GM04503 (cell line): ENCODE measurements around the gene DGKD.

Source experiments
- DNase-seq: peaks from one replicate; pipeline ENCODE4 v3.0.0-alpha.2; 2012; ENCODE audit warnings: low read depth

The DGKD gene

DNA sequence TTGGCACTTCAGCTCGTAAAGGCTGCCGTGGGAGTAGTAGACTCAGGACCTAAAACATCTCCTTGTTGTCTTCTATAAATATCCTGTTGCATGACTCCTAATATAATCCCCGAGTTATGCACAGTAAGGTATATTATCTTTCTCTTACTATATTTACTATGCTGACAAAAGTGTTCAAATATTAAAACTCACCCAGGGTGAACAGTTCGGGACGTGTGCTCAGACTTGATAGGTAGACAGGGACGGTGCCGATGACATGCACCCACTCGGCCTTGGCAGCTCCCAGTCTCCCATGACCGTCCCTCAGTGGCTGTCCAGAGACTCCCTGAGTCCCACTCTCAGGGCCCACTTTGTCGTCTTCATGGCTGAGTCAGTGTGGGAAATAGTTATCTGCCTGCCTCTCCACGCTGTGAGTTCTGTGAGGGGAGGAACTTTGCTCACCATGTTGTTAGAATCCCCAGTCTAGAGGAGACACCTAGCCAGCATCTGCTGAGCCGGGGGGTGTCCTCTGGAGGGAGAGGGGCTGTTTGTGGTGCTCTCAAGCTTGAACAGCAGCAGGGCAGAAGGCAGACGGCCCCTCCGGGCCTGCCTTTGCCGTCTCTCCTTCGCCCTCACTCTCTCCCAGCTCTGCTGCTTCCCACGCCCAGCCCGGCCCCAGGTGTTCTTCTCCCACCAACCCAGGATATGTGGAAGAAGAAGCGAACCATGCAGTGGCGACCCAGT is 75.0 kb downstream of the DGKD start:
- DNase-seq, result no peak

DNA sequence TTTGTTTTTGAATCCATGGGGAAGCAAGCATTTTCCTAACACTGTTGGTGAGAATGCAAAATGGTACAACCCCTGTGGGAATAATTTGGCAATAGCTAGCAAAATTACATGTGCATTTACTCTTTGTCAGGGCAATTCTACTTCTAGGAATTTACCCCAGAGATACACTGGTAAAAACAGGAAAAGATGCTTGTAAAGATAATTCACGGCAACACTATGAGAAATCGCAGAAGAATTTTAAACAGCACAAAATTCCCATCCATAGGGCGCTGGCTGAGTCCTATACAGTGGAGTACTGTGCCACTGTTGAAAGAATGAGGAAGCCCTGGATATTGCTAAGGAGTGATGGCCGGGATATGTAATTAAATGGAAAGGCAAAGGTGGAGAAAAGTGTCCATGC is 75.8 kb downstream of the DGKD start:
- no peak for DNase-seq

DNA sequence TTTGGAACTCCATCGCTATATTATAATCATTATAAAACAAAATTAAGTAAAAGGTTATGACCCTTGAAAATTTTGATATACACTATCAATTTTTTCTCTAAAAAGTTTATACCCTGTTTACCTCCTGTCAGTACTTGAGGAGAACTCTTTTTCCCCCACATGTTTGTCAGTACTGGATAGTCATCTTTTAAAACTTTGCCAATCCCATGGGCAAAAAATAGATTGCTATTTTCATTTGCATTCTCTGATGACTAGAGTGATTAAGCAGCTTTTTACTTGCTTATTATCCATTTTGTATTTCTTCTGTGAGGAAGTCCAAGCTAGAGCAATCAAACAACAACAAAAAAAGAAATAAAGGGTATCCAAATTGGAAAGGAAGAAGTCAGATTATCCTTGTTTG is 76.4 kb downstream of the DGKD start:
- no peak for DNase-seq

DNA sequence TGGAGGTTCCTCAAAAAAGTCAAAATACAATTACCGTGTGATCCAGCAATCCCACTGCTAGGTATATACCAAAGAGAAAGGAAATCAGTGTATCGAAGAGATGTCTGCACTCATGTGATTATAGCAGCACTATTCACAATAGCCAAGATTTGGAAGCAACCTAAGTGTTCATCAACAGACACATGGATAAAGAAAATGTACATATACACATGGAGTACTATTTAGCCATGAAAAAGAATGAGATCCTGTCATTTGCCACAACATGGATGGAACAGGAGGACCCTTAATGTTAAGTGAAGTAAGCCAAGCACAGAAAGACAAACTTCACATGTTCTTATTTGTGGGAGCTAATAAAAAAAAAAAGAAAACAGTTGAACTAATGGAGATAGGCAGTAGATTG is 78.7 kb downstream of the DGKD start:
- no peak for DNase-seq

DNA sequence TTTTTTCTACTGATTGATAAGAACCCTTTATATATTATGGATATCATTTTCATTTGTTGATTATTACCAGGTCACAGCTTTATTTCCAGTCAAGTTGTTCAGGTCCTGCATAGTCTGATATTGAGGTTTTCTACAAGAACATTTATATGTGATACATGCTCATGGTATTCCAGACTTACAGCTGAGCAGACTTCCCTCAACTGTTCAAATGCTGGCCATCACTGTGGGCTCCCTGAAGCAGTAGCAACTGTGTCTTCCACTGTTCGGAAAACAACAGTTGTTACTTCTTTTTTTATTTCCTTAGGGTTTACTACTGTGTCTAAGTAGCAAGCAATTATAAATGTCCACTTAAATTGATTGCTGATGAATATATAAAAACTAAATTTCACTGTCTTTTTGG is 79.5 kb downstream of the DGKD start:
- no peak for DNase-seq

DNA sequence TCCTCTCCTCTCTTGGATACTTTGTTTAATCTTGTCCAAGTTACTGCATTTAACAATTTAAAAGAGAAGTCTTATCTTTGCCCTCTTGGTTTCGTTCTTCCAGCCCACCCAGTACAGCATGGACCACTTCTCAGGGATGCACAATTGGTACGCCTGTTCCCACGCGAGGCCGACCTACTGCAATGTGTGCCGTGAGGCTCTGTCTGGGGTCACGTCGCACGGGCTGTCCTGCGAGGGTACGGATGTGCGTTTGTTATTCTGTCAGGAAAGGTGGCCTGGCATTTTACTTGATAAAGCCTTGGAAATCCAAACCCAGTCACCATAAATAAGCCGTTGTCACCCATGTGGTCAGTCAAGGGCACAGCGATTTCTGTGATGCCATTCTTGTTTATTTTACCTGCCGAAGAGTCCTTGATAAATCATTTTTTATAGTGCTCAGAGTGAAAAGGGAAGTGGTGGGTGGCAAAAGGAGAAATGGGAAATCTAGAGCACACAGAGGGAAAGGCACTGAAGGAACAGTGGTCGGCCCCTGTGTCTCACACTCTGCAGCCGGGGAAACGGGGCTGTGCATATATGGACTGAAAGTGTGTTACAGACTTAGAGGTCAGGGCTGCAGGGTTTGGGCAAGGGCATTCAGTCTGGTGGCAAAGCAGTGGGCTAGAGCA is 80.5 kb downstream of the DGKD start:
- no peak for DNase-seq

DNA sequence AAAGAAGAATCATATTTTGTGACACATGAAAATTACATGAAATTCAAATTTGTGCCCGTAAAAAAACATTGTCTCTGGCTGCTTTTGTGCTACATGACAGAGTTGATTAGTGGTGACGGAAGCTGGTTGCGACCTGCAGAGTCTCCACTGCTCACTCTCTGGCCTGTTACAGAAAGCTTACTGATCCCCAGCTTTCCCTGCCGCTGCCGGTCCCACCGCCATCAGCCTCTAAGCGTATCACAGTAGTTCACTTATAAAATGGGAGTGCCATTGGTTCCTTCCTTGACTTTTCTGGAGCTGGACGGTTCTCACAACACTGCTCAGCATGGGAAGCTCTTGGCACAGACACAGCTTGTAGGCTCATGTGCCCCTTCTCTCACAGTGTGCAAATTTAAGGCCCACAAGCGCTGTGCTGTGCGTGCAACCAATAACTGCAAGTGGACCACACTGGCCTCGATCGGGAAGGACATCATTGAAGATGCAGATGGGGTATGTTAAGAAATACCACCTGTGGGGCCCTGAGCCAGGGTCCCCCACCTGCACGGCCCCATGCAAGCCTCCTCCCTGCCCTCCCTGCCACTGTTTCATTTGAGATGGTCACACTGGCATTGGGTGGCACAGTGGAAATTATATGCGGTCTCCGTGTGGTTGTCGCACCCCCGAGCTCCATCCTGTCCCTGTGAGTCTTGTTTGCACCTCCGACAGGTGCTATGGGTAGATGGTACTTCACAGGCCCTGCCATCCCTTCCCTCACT is 81.3 kb downstream of the DGKD start:
- no peak for DNase-seq

DNA sequence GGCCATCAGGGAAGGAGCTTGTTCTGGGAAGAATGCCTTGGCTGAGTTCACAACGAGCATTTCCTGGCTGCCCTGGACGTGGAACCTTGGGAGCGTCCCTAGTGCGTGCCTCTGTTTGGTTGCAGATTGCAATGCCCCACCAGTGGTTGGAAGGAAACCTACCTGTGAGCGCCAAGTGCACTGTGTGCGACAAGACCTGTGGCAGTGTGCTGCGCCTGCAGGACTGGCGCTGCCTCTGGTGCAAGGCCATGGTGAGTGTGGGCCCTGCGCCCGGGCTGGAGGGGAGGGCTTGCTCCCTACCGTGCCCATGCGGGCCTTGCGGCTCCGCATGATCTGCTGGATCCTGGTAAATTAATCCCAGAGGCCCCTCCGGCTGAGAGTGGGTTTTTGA is 81.9 kb downstream of the DGKD start:
- no peak for DNase-seq

DNA sequence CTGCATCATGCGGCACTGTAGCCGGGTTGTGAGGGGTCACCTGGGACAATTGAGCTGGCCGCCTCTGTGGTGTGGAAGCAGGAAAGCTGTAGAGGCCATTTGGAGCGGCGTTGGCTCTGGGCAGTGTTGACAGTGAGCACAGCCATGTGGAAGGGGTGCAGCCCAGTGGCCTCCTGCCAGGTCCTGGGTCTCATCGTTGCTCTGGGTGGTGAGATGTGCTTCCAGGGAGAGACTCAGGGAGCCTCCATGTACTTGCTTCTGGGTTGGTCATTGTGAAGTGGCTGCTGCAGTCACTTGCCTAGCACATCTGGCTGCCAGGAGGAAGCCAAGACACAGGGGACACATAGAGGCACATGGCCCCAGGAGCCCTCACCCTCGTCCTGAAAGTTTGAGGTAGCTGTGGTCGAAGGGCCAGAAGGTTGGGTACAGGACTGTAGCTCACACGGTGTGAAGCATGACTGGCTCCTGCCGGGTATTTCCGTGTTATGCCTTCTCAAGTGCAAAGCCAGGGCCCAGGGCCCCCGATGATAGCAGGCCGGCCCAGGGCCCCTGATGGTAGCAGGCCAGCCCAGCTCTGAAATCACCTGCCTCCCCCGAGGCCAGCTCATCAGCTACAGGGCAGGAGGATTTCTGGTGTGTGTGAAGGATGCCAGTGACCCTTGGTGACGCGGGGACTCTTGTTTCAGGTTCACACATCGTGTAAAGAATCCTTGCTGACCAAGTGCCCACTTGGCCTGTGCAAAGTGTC is 82.6 kb downstream of the DGKD start:
- DNase-seq, result no peak

DNA sequence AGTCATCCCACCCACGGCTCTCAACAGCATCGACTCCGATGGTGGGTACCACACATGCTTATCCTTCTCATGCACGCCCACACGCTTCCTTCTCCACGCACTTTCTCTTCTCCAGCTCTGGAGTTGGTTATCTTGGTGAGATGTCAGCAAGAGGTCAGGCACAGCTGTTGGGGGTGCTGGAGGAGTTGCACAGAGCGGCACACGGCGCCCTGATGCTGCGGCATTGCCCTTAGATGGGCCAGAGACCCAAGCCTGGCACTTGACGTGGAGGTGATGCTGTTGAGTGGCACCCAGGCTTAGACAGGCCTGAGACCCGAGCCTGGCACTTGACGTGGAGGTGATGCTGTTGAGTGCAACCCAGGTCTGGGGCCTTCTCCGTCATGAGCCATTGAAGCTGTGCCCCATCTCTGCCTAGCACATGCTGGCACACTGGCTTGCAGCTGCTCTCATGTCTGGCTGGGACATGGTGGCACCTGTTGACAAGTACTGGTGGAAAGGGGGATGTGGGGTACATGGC is 83.2 kb downstream of the DGKD start:
- DNase-seq, result no peak

DNA sequence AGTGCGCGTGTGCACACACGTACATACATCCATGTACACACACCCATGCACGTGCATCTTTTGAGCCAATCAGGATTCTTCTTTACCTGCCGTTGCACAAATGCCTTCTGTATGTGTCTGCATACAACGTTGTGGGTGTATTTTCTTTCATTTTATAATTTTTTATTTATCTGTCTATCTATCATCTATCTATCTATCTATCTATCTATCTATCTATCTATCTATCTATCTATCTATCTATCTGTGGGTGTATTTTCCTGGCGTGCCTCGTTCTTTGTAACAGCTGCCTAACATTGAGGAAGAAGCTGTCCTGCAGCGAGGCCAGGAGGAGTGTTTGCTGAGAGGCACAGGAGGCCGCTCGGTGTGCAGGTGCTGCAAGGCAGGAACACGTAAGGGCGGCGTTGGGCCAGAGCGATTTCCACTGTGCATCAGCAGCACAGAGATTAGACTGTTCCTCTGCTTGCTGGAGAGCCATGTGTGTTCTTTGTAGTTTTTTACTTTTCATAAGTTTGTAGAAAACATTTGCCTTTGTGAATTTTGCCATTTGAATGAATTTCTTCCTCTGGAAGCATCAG is 84.4 kb downstream of the DGKD start:
- no peak for DNase-seq

DNA sequence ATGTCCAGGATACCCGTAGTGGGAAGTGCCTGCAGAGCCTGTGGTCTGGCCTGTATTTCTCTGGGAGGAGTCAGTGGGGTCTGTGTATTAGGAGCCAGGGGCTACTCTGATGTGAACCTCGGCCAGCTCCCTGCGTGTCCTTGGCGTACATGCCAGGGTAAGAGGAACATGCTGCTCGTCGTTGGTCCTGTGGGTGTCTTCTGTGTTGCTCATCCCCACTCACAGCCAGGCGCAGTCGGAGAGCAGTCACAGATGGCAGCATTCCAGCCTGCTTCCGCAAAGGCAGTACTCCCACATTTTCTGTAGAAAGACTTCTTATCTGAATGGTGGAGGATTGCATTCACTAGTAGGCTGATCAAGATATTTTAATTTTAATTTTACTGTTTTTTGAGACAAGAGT is 84.9 kb downstream of the DGKD start:
- DNase-seq, result no peak

DNA sequence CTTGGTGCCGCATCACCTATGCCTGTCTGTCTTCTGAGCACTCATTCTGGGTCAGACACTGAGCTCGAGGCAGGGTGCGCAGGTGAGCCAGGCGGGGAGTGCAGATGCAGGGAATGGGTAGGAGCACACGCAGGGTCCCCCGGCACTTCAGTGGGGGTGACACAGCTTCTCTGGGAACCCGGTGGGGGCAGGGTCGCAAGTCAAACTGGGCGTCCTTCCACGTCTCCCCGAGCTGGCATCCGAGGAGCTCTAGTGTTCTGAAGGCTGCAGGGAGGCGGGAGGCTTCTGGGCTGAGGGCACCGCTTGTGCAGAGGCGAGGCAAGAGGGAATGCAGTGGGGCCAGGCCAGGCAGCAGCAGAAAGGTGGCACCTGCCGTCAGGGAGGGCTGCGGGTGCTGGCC is 86.0 kb downstream of the DGKD start:
- no peak for DNase-seq

DNA sequence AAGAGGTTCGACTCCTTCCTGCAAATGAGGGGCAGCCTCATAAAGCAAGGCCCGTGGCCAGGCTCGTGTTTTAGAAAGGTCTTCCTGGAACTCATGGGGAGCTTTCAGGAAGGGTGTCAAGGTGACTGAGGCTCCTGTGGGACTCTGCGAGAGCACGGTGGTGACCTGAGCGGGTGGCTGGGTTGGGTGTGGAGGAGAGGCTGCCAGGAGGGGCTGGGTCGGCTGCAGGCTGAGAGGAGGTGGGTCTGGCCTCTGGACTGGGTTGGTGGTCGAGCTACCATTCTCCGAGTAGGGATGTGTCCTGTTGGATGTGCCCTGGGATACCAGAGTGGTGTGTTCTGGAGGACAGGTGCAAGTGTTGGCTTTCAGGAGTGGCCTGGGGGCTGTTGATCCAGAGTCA is 86.4 kb downstream of the DGKD start:
- DNase-seq, result no peak

DNA sequence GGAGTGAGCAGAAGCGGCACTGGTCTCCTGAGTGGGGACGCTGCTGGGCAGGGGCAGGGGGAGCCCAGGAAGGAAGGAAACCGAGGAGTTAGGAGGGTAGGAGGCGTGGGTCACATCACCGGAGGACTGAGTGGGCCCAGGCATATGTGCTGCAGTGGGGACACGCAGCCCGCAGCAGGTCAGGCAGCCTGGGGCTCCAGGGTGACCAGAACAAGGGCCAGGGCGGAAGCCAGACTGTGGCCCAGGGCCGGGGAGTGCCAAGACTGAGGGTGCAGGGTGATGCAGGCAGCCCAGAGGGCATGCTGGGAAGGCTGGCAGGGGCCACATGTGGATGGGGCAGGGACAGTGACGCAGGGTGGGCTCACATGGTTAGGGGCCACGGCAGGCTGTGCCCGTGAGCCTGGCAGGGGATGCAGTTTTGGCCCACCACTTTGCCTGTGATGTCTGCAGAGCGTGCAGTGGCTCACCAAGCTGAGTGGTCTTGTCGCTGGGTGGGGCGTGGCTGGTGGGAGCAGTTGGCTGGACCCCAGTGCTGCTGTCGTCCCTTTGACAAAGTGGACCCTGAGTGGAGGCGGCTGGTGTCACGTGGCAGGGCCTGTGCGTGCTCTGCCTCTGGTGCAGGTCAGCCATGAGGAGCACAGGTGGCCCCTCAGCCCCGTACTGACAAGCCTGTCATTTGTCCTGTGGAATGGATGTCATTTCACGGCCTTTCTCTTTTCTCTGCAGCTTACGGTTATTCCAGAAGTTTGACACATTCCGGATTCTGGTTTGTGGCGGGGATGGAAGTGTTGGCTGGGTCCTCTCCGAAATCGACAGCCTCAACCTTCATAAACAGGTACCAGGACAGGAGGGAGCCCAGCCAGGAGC is 87.1 kb downstream of the DGKD start:
- no peak for DNase-seq

DNA sequence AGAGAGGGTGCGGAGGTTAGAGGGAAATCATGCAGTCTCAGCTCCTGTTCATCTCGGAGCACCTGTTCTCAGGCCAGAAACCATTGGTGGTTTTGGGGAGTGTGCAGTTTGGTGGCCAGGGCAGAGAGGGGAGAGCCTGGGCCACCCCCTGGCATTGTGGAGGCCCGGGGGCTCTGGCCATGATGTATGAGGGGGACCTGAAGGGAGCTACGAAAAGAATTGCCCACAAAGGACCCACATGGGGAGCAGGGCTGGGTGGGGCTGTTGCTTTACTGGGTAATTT is 87.7 kb downstream of the DGKD start:
- no peak for DNase-seq

DNA sequence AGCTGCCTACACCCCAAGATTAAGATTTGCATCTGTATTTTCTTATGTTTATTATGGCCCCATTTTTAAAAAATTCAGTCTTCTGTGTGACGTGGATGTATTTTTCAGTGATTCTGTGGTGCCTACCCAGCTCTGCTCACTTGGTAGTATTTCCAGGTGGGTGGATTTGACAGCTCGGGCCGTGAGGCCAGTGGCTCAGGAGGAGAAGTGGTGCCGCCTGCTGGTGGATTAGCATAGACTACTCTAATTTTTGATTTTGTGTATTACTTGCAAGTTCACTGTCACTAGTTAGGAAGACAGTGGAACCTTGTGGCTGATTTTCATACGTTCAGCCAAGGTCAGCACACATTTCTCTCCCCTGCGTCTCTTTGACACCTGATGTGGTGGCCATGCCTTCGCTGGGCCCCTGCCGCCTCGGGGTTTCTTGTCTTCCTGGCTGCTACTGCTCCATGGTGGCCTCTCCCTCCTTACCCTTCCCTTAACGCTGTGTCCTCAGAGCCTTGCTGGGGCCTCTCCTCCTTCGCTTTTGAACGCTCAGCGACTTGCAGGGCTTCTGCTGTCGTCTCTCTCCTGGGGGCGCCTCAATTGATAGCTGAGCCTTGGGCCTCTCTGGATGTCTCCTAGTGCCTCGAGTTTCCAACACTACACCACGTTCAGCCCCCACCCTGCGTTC is 89.4 kb downstream of the DGKD start:
- DNase-seq, result no peak

DNA sequence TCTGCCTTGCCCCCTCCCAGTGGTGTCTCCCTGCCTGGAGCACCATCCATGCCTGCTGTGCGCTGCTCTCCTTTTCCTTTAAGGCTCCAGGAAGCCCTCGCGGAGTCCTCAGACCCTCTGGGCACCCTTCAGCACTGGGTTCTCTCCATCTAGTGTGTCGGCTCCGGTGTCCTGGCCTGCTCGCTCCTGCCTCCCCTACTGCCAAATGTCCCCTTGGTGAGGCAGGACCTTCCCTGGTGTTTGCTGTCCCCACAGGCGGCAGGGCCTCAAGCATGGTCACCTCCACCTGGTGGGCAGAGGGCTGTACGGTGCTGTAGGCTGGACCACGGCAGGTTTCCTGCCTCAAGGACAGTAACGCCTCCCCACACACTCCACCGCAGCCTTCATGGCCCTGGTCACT is 90.2 kb downstream of the DGKD start:
- DNase-seq, result no peak

DNA sequence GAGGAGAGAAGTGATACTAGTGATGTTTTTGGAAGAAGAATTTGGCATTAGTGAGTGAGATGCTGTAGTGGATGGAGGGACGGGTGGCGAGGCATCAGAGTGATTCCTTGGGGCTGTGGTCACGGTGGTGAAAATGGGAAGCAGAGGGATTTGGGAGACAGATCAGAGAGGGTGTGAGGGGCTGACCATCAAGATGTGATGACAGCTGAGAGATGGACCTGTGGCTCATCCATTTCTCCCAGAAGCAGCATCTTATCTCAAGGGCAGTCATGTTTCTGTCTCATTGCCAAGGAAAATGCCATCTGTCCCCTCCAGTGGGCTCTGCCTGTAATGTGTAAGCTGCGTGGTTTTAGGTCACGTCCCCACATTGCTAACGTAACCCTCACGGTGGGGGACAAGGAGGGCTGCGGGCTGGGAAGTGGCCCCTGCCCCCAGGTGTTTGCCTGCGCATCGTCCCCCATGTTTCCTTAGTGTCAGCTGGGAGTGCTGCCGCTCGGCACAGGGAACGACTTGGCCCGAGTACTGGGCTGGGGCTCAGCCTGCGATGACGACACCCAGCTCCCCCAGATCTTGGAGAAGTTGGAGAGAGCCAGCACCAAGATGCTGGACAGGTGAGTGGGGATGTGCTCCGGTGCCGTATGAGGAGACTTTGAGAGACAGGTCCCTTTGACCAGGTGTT is 91.0 kb downstream of the DGKD start:
- DNase-seq, result no peak

DNA sequence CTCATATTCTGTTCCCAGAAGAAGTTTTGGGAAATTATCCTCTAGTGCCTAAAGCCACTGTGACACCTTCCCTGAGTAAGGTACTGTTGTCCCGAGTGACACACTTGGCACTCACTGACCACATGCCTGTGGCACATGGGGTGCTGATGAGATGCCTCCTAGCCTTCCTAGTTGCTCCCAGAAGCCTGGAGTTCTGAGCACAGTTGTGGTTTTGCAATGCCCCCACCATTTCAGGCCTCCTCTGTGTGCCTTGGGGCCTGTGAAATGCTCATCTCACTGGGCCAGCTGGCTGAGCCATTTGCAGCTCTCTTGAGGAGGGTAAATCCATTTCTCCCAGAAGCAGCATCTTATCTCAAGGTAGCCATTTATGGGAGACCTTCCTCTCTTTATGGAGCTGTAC is 91.8 kb downstream of the DGKD start:
- no peak for DNase-seq
